ENCODE results near the gene CCL22. TPM values are rescaled to one million over a fixed set of nuclear protein-coding genes. Genes with fewer than 3 reads are reported as not detected.

The CCL22 gene
- total and polyA plus RNA-seq, 2 experiments from 2014 or later = 0.13 TPM; not detected in 1

DNA sequence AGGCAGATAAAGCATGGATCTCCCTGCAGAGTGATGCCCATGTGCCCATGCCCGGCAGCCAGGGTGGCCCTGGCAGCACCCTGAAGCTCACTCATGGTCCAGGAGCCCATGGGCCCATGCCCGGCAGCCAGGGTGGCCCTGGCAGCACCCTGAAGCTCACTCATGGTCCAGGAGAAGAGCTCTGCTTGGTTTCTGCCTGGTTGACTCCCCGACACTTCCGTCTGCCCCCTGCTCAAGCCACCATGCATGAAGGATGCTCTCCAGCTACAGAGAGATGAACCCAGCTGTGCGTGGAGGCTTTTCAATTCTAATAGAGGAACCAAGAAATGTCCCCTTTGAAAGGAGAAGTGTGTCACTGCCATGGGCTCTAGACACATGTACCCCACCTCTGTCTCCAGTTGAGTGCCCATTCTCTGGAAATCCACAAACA, 54.7 kb downstream of the CCL22 start:
- Histone ChIP-seq H3K27me3 (no peaks in the 10 kb centered on the region), H3K36me3 (replicated peaks; ENCODE audit: insufficient read depth, low read depth) (no peaks in the 10 kb centered on the region), H3K4me1 (ENCODE audit: insufficient read depth) (peaks cover 11% of the 10 kb centered on the region), H2AFZ (no peak overlapping the region), H4K20me1 (ENCODE audit: insufficient read depth, poor library complexity, severe bottlenecking) (no peaks in the 10 kb centered on the region), H3K79me2 (no peaks in the 10 kb centered on the region), H3K9me2 (replicated peaks; ENCODE audit: insufficient read depth) (no peaks in the 10 kb centered on the region), H3K9me3 (ENCODE audit: low read depth) (no peaks in the 10 kb centered on the region), H3K4me2 (no peak overlapping the region), H3K4me3 (no peak overlapping the region), H3K27ac (no peak overlapping the region)
- TF ChIP-seq, protein P1, sequence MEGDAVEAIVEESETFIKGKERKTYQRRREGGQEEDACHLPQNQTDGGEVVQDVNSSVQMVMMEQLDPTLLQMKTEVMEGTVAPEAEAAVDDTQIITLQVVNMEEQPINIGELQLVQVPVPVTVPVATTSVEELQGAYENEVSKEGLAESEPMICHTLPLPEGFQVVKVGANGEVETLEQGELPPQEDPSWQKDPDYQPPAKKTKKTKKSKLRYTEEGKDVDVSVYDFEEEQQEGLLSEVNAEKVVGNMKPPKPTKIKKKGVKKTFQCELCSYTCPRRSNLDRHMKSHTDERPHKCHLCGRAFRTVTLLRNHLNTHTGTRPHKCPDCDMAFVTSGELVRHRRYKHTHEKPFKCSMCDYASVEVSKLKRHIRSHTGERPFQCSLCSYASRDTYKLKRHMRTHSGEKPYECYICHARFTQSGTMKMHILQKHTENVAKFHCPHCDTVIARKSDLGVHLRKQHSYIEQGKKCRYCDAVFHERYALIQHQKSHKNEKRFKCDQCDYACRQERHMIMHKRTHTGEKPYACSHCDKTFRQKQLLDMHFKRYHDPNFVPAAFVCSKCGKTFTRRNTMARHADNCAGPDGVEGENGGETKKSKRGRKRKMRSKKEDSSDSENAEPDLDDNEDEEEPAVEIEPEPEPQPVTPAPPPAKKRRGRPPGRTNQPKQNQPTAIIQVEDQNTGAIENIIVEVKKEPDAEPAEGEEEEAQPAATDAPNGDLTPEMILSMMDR (IDR thresholded peaks at IDR 0.05; ENCODE audit: poor library complexity) = no peak
- no peak for TF ChIP-seq EZH2phosphoT487 (IDR thresholded peaks at IDR 0.05; ENCODE audit: low read depth, severe bottlenecking, unreplicated experiment)
- no peak for TF ChIP-seq EZH2 (IDR thresholded peaks at IDR 0.05; ENCODE audit: borderline replicate concordance)
- WGBS (ENCODE audit: low lambda C conversion rate, missing lambda C conversion rate) = 96% methylated on average over 5 of the region's 5 CpGs
- DNase-seq (ENCODE audit: low spot score) = no peak

- Histone ChIP-seq H3K4me1 (ENCODE audit: insufficient read depth) (peaks cover 11% of the 10 kb centered on the region), H3K9me3 (ENCODE audit: low read depth) (no peaks in the 10 kb centered on the region), H3K4me2 (no peak overlapping the region), H3K79me2 (no peaks in the 10 kb centered on the region), H3K27ac (no peak overlapping the region), H2AFZ (no peak overlapping the region), H4K20me1 (ENCODE audit: insufficient read depth, poor library complexity, severe bottlenecking) (no peaks in the 10 kb centered on the region), H3K4me3 (no peak overlapping the region), H3K9me2 (replicated peaks; ENCODE audit: insufficient read depth) (no peaks in the 10 kb centered on the region), H3K36me3 (replicated peaks; ENCODE audit: insufficient read depth, low read depth) (no peaks in the 10 kb centered on the region), H3K27me3 (no peaks in the 10 kb centered on the region)
- TF ChIP-seq EZH2 (IDR thresholded peaks at IDR 0.05; ENCODE audit: borderline replicate concordance) = no peak
- TF ChIP-seq, protein P1 (IDR thresholded peaks at IDR 0.05; ENCODE audit: poor library complexity) = no peak
- TF ChIP-seq EZH2phosphoT487 (IDR thresholded peaks at IDR 0.05; ENCODE audit: low read depth, severe bottlenecking, unreplicated experiment) = no peak
- no peak for DNase-seq (ENCODE audit: low spot score)
- 86% methylated on average over 7 of the region's 7 CpGs for WGBS (ENCODE audit: low lambda C conversion rate, missing lambda C conversion rate)
Observed at GRCh38 chr16:57413733-57414132, 55.1 kb downstream of the CCL22 start.

Small RNA genes lying within 50 kb of the gene (small RNA-seq; reads per million reads assigned to genes)
- not detected for gene AC108081.1

Other genes starting within 250 kb of the CCL22 start
- gene PSME3IP1, start 172.7 kb upstream of the CCL22 start, total RNA-seq = 73.2 and 79.7 TPM in 2 replicates
- 62.6 and 64.2 TPM in 2 replicates for gene PSME3IP1, start 172.7 kb upstream of the CCL22 start, polyA plus RNA-seq
- 52.7 and 57.5 TPM in 2 replicates for gene RSPRY1, start 172.5 kb upstream of the CCL22 start, total RNA-seq
- 42.3 and 52.7 TPM in 2 replicates for gene RSPRY1, start 172.5 kb upstream of the CCL22 start, polyA plus RNA-seq
- 92.6 and 105 TPM in 2 replicates for gene ARL2BP, start 113.5 kb upstream of the CCL22 start, total RNA-seq
- 102 and 104 TPM in 2 replicates for gene ARL2BP, start 113.5 kb upstream of the CCL22 start, polyA plus RNA-seq
- 42.3 and 49.5 TPM in 2 replicates for gene PLLP, start 74.1 kb upstream of the CCL22 start, total RNA-seq
- 31.0 and 38.7 TPM in 2 replicates for gene PLLP, start 74.1 kb upstream of the CCL22 start, polyA plus RNA-seq
- gene CX3CL1, start 13.7 kb downstream of the CCL22 start, total RNA-seq = 8.5 and 9.4 TPM in 2 replicates
- gene CX3CL1, start 13.7 kb downstream of the CCL22 start, polyA plus RNA-seq = 4.6 and 6.6 TPM in 2 replicates
- gene CCL17, start 46.0 kb downstream of the CCL22 start, total RNA-seq = not detected in 2 replicates
- gene CCL17, start 46.0 kb downstream of the CCL22 start, polyA plus RNA-seq = not detected in 2 replicates
- gene CIAPIN1, start 88.6 kb downstream of the CCL22 start, total RNA-seq = 53.1 and 54.2 TPM in 2 replicates
- 53.7 and 56.1 TPM in 2 replicates for gene CIAPIN1, start 88.6 kb downstream of the CCL22 start, polyA plus RNA-seq
- 57.1 and 61.9 TPM in 2 replicates for gene COQ9, start 88.7 kb downstream of the CCL22 start, total RNA-seq
- gene COQ9, start 88.7 kb downstream of the CCL22 start, polyA plus RNA-seq = 63.2 and 81.5 TPM in 2 replicates
- 92.5 and 101 TPM in 2 replicates for gene POLR2C, start 103.9 kb downstream of the CCL22 start, total RNA-seq
- 49.0 and 56.6 TPM in 2 replicates for gene POLR2C, start 103.9 kb downstream of the CCL22 start, polyA plus RNA-seq
- gene DOK4, start 127.7 kb downstream of the CCL22 start, total RNA-seq = 112 and 122 TPM in 2 replicates
- gene DOK4, start 127.7 kb downstream of the CCL22 start, polyA plus RNA-seq = 96.3 and 106 TPM in 2 replicates
- 10.5 and 11.4 TPM in 2 replicates for gene CCDC102A, start 177.8 kb downstream of the CCL22 start, total RNA-seq
- 13.1 and 17.2 TPM in 2 replicates for gene CCDC102A, start 177.8 kb downstream of the CCL22 start, polyA plus RNA-seq
- gene ADGRG5, start 183.9 kb downstream of the CCL22 start, total RNA-seq = 1.1 and 2.2 TPM in 2 replicates
- 1.9 and 2.9 TPM in 2 replicates for gene ADGRG5, start 183.9 kb downstream of the CCL22 start, polyA plus RNA-seq